Ishikawa (cell line): ENCODE data around the gene CEACAM21.

Experiments used
- CEBPB ChIP-seq: IDR thresholded peaks from 2 replicates; pipeline ENCODE4 v1.6.1; 2012
- CREB1 ChIP-seq: IDR thresholded peaks from 2 replicates; pipeline ENCODE4 v1.6.1; 2012; ENCODE audit warnings: low read depth
- EGR1 ChIP-seq: IDR thresholded peaks from 2 replicates; pipeline ENCODE4 v1.6.1; 2012
- EP300 ChIP-seq: IDR thresholded peaks from 2 replicates; pipeline ENCODE4 v1.6.1; 2012; ENCODE audit warnings: borderline replicate concordance
- RAD21 ChIP-seq: IDR thresholded peaks from 2 replicates; pipeline ENCODE4 v1.6.1; 2012; ENCODE audit warnings: low read depth
- TEAD4 ChIP-seq: IDR thresholded peaks from 2 replicates; pipeline ENCODE4 v1.6.1; 2012
- USF1 ChIP-seq: IDR thresholded peaks from 2 replicates; pipeline ENCODE4 v1.6.1; 2012
- YY1 ChIP-seq: IDR thresholded peaks from 2 replicates; pipeline ENCODE4 v1.6.1; 2012; ENCODE audit warnings: low read depth

DNA sequence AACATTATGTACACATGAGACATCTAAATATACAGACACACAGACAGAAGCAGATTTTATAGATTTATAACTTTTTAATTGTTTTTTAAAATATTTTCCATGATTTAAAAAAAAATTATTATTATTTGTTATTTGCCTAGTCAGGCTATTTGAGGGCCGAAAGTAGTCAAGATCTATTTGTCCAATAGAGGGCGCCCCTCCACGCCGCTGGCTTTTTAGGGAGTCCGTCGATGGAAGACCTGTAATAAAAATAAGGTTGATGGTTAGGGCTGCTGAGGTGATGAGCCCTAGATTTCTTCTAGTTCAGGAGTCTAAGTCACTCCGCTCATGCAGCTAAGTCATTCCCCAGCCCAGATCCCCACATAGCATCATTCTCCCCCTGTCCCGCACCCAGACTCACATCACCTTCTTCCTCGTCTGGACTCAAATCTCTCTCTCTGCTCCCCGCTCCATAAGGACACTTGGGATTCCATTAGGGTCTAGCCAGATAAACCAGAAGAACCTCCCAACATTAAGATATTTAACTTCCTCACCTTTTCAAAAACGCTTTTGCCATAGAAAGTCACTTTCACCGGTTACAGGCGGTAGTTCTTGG, 33.9 kb upstream of the CEACAM21 start:
- TF ChIP-seq USF1 (no peak), EP300 (no peak), YY1 (no peak), TEAD4 (no peak), CREB1 (no peak), CEBPB (no peak), EGR1 (no peak), RAD21 (peak; percentile 29; the same call in 1 of the 2 replicates)
